ENCODE measurements around the gene CTIF.

- TF ChIP-seq CTCF (IDR thresholded peaks at IDR 0.05) (no peak), ZFX (IDR thresholded peaks at IDR 0.05; ENCODE audit: borderline replicate concordance) (no peak)
Observed at GRCh38 chr18:48772457-48772856, 233.6 kb downstream of the CTIF start.

Data from 22Rv1 (cell line).